OCI-M2 (cell line): Measurements from ENCODE around the gene DPEP2.
"Not testable (repeated sequence)": the region's sequence is repeated elsewhere in the genome, so short reads cannot be mapped to it uniquely, and the experiment has no call there.

Experiments
- DNase-seq: peaks from one replicate; lab custom pipeline; 2025; ENCODE audit not compliant: unreplicated experiment; lab: John Stamatoyannopoulos, UW

The DPEP2 gene, protein sequence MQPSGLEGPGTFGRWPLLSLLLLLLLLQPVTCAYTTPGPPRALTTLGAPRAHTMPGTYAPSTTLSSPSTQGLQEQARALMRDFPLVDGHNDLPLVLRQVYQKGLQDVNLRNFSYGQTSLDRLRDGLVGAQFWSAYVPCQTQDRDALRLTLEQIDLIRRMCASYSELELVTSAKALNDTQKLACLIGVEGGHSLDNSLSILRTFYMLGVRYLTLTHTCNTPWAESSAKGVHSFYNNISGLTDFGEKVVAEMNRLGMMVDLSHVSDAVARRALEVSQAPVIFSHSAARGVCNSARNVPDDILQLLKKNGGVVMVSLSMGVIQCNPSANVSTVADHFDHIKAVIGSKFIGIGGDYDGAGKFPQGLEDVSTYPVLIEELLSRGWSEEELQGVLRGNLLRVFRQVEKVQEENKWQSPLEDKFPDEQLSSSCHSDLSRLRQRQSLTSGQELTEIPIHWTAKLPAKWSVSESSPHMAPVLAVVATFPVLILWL

DNA sequence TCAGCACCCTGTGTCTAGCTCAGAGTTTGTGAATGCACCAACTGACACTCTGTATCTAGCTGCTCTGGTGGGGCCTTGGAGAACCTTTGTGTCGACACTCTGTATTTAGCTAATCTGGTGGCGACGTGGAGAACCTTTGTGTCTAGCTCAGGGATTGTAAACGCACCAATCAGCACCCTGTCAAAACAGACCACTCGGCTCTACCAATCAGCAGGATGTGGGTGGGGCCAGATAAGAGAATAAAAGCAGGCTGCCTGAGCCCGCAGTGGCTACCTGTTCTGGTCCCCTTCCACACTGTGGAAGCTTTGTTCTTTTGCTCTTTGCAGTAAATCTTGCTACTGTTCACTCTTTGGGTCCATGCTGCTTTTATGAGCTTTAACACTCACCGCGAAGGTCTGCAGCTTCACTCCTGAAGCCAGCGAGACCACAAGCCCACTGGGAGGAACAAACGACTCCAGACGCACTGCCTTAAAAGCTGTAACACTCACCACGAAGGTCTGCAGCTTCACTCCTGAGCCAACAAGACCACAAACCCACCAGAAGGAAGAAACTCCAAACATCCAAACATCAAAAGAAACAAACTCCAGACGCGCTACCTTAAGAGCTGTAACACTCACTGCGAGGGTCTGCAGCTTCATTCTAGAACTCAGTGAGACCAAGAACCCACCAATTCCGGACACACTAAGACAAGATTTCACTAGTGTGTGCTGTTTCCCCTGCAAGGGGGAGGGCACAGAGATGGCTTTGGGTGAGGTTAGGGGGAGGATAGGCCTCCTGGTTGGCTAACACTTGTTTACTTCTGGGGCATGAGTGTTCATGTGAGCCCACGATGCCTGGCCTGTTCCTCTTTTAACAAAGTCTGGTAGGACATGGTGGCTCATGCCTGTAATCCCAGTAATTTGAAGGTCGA lies at the start of gene DPEP2:
TSS of gene DPEP2 (minus strand) at position 706 of the 910 bp plus-strand sequence. CDS start 6,272 bp downstream, outside the sequence.
- not testable (repeated sequence) for DNase-seq

DNA sequence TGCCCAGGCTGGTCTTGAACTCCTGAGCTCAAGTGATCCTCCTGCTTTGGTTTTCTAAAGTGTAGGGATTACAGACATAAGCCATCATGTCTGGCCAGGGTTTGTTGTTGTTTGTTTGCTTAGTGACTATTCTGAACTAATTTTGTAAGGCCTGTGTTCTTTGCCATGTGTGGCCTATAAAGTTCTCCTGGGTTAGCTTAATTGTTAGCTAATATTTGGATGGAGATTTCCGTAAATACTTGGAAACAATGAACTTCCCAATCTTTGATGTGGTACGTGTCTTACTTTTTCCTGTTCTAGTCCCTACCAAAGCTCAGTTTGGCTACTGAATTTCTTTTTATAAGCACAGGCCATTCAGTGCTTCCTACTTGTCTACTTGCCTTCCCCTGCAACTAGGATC lies 48.7 kb upstream of the DPEP2 start:
- no peak for DNase-seq

DNA sequence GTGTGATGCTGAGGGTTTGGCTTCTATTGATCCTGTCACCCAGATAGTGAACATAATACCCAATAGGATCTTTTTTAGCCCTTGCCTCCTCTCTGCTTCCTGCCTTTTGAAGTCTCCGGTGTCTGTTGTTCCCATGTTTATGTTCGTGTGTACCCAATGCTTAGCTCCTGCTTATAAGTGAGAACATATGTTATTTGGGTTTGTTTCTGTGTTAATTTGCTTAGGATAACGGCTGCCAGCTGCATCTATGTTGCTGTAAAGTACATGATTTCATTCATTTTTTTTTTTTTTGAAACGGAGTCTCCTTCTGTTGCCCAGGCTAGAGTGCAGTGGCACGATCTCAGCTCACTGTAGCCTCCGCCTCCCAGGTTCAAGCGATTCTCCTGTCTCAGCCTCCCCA lies 46.8 kb upstream of the DPEP2 start:
- DNase-seq, result no peak

DNA sequence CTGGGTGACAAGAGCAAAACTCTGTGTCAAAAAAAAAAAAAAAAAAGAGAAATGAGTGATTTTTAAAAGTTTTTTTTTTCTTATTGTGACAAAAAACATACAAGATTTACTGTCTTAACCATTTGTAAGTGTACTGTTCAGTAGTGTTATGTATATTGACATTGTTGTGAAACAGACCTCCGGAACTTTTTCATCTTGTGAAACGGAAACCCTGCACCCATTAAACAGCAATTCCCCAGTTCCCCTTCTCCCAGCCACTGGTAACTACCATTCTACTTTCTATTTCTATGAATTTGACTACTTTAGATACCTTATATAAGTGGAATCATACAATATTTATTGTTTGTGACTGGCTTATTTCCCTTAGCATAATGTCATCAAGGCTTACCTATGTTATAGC lies 42.5 kb upstream of the DPEP2 start:
- DNase-seq, result no peak

DNA sequence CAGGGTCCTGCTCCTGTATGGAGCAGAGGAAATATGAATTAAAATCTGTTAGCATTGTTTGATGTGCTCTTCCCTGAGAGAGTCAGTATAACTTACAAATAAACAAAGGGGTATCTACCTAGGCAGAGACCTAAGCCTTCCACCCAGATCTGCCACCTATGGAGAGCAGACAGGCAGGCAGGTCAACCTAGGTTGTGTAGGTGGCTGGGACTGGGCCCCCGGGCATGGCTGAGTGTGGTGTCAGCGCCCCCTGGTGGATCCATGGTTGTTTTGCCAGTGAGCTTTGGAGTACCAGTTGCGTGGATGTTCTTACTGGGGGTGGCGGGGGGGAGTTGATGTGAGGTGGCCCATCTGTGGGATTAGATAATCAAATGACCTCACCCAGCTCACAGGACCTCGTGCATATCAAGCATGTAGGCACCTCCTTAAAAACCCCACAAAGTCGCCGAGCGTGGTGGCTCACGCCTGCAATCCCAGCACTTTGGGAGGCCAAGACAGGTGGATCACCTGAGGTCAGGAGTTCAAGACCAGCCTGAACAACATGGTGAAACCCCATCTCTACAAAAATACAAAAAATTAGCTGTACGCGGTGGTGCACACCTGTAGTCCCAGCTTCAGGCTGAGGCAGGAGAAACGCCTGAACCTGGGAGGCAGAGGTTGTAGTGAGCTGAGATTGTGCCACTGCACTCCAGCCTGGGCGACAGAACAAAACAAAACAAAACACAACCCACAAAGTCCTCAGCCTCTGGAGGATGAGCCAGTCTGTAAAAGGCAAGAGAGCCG lies 41.4 kb upstream of the DPEP2 start:
- no peak for DNase-seq

DNA sequence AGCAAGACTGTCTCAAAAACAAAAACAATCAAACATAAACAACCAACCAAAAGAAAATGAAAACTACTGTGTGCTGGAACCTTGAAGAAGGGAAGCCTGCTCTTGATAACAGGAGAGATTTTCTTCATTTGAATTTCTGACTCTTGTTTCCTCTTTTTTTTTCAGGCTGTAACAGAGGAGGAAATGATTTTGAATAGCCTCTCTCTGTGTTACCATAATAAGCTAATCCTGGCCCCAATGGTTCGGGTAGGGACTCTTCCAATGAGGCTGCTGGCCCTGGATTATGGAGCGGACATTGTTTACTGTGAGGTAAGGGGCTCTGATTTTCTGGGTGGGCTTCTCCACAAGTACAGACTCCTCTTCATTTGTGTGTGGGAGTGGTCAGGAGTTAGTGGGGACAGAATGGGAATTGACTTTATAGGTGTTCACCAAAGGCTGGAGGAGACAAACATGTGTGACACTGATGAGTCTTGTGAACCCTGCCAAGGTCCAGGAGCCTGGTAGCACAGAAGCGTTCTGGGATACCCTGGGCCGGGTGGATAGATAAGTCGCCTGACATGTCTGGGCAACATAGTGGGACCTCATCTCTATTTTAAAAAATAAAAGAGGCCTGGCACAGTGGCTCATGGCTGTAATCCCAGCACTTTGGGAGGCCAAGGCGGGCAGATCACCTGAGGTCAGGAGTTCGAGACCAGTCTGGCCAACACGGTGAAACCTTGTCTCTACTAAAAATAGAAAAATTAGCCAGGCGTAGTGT lies 38.7 kb upstream of the DPEP2 start:
- no peak for DNase-seq

DNA sequence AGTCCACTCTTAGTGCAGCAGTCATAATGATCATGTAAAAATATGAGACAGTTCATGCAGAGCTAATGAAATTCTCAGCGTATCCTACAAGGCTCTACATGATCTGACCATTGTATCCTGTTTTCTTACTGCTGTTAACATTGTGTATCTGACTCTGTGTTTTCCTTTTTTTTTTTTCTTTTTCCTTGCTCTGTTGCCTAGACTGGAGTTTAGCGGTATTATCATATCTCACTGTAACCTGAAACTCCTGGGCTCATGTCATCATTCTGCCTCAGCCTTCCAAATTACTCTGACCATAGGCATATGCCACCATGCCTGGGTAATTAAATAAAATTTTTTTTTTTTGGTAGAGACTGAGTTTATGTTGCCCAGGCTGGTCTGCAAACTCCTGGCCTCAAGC lies 35.9 kb upstream of the DPEP2 start:
- DNase-seq, result no peak

DNA sequence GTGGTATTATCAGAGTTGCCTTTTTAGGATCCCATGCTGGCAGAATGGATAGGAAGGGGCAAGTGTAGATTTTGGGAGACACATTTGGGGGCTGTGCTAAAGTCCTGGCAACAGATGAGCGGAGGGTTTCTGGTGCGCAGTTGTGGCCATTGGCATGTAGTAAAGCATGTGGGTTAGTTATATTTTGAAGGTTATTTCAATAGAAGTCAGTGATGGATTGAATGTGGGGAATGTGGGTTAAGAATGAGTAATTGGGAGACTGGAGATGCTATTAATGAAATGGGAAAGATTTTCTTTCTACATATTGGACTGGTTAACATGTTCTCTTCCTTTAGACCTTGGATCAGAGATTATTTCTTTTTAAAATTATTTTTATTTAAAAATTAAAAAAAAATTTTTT lies 33.8 kb upstream of the DPEP2 start:
- DNase-seq, result no peak

DNA sequence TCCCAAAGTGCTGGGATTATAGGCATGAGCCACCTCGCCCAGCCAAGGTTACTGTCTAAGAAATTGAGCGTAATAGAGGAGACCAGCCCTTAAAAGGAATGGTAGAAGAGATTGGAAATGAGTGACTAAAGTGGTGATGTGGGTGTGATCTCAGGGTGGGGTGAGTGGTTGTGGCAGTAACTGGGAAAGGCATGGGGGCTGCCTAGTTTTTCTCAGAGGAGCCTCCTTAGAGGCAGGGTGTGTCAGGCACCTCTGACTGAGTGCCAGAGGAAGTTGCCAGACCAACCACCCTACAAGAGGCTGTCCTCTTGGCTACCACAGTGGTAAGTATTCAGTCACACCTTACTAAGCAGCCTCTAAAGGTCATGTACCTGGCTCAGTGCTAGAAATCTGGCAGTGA lies 32.7 kb upstream of the DPEP2 start:
- DNase-seq, result no peak

DNA sequence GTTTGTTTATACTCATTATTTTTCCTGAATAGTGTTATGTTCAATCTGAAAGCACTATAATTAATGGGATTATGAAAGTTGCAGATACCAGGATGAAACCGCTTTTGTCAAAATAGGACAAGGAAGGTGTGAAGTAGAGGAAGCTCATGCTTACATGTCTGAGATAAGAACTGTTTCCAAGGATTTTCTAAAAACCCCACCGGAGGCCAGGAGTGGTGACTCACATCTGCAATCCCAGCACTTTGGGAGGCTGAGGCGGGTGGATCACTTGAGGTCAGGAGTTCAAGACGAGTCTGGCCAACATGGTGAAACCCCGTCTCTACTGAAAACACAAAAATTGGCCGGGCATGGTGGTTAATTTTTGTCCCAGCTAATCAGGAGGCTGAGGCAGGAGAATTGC lies 30.8 kb upstream of the DPEP2 start:
- DNase-seq, result not testable (repeated sequence)

DNA sequence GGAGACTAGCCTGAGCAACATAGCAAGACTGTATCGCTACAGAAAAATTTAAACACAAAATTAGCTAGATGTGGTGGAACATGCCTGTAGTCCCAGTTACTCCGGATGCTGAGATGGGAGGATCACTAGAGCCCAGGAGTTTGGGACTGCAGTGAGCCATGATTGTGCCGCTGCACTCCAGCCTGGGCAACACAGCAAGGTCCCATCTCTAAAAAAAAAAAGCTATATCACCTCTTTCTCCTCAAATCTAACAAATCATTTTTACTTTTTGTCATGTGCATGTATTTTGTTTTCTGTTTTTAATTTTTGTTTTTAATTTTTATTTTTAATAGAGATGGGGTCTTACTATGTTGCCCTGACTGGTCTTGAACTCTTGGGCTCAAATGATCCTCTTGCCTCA lies 29.7 kb upstream of the DPEP2 start:
- no peak for DNase-seq

DNA sequence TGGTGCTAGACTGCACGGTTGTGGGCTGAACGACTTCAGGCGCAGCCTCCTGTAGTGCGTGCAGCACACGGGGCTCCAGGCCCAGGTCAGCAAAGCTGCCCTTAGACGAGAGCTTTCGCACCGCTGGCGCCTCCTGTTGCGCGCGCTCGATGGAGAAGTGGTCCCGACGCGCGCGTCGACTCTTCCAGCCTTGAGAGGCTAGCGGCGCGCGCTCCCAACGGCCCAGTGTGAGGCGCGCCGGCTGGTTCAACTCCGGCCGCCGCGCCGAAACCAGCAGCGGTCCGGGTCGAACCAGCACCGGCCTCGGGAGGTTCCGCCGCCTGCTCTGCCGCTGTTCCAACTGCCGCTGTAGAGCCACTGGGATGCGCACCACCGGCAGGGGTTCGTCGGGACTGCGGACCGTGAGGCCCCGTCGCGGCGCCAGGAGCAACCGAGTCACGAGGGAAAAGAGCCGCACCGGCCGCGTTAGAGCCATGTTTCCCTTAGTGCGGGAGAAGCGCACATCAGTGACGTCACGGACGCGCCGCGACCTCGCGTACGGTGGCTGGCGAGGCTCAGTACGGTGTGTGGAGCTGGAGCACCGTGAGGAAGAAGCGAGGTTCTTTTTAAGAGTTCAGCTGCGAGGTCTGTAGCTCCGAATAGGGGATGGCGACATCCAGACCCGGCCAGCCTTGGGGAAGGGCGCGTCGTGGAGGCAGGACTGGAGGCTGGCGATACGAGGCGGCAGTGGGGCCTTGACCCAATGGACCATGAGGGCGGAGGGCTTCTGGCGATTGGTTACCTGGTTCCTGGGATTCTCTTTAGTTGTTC lies 23.6 kb upstream of the DPEP2 start, which contains the start of the genes DDX28 and DUS2:
TSS of gene DDX28 (minus strand) at position 505 of the 810 bp plus-strand sequence. CDS start at position 475, 30 bp downstream.
TSS of gene DUS2 (plus strand) at position 557 of the 810 bp plus-strand sequence. CDS start 14,740 bp downstream, outside the sequence.
- DNase-seq, result peak; percentile 93

DNA sequence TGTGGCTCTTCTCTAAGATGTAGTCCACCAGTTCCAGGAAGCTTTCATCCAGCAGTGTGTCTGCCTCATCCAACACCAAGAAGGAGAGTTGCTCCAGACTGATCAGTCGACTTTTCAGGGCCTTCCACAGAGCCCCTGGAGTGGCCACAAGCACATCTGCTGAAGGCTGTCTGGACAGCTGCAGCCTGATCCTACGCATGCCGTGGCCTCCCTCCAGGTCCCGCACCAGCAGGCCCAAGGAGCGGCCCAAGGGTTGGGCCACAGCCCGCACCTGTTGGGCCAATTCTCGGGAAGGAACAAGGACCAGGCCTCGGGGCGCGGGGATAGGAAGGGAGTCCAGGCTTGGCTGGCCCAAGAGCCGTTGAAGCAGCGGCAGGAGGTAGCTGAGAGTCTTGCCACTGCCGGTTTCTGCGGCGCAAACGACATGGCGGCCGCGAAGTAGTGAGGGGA lies 23.0 kb upstream of the DPEP2 start:
- no peak for DNase-seq

DNA sequence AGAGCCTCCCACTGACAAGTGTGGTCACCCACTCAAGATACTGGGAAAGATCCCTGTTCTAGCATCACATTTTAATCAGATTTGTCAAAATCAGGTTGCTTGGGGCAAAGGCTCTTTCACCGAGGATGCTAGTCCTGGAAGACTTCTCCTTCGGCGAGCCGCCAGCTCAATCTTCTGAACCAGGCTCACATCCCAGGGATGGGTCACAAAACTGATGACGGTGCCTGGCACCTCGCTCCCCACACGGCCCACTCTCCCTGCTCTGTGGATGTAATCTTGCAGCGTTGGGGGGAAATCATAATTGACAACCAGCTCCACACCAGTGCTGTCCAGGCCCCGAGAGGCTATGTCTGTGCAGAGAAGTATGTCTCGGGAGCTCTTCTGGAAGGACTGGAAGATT lies 22.2 kb upstream of the DPEP2 start:
- no peak for DNase-seq

DNA sequence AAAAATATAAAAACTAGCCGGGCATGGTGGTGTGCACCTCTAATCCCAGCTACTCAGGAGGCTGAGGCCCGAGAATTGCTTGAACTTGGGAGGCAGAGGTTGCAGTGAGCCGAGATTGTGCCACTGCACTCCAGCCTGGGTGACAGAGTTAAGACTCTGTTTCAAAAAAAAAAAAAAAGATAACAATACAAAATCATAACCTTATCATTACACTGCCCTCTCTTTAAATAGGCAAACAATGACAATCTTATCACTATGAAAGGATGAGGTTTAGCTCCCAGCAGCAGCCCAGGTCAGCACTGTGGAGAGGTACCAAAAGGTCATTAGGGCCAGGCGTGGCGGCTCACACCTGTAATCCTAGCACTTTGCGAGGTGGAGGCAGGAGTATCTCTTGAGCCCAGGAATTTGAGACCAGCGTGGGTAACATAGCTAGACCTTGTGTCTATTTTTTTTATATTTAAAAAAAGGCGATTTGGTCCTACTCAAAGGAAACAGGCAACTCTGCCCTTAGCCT lies 19.9 kb upstream of the DPEP2 start:
- no peak for DNase-seq

DNA sequence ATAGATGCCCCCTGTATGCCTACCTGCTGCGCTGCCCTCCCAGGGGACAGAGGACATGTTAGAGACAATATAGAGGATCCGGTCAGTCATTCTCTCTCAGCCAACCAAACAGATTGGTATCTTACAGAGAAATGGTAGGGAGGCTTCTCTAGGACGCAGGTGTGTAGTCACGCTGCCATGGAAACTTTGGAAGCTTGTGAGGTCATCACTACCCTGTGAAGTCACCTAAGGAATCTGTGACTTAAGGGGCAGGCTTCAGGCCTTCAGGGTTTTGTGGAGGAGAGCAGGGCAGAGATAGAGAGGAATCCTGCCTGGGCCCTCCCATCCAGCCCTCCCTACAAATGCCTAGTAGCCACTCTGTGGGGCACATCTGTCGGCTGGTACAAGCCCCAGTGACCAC lies 16.4 kb upstream of the DPEP2 start, which contains the start of gene DPEP2NB:
TSS of gene DPEP2NB (minus strand) at position 231 of the 400 bp plus-strand sequence. CDS start at position 90, 141 bp downstream.
- no peak for DNase-seq

DNA sequence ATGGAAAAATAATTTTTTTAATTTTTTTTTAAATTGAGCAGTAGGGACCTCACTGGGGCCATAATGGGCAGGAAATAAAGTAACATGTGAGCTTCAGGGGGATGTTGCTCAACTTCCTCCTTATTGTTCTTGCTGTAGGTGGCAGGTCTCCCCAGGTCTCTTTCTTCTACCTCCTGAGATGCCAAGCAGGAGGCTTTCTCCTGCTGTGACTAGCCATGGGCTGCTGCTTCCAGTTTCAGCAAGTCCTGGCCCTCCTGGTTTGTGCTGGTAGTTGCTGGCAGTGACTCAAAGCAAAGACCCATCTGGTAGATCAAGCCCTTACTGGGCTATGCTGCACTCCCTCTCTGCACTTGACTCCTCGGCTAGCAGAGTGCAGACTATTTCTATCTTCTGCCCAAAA lies 14.2 kb upstream of the DPEP2 start:
- DNase-seq, result no peak

DNA sequence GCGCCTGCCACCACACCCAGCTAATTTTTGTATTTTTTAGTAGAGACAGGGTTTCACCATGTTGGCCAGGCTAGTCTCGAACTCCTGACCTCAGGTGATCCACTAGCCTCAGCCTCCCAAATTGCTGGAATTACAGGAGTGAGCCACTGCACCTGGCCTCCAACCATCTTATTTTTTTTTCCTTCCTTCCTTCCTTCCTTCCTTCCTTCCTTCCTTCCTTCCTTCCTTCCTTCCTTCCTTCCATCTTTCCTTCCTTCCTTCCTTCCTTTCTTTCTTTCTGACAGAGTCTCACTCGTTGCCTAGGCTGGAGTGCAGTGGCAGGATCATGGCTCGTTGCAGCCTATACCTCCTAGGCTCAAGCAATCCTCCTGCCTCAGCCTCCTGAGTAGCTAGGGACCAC lies 10.6 kb upstream of the DPEP2 start:
- DNase-seq, result not testable (repeated sequence)
